Stimulated activated CD8-positive, alpha-beta memory T cell treated with anti-CD3 and anti-CD28 coated beads, Interleukin-7, amount 100 ng/mL, for 1 hour (primary cell): Measurements from ENCODE around the gene CLTCL1.

Experiments
- DNase-seq, 2 donors: peaks; one replicate each; pipeline ENCODE4 v3.0.0-alpha.2; 2020; ENCODE audit warnings: low read depth in 2 of 2

CLTCL1 gene

GRCh38 chr22:19244600-19245352, 46.7 kb downstream of the CLTCL1 start:
- no peak for DNase-seq

GRCh38 chr22:19242699-19243098, 48.8 kb downstream of the CLTCL1 start:
- DNase-seq, result no peak

GRCh38 chr22:19241593-19241906, 50.0 kb downstream of the CLTCL1 start:
- no peak for DNase-seq

- no peak for DNase-seq
Observed at GRCh38 chr22:19240813-19241592, 50.5 kb downstream of the CLTCL1 start.

GRCh38 chr22:19239464-19239863, 52.1 kb downstream of the CLTCL1 start:
- no peak for DNase-seq

- no peak for DNase-seq
Observed at GRCh38 chr22:19238900-19239299, 52.6 kb downstream of the CLTCL1 start.

- DNase-seq, result no peak
Observed at GRCh38 chr22:19235874-19236273, 55.6 kb downstream of the CLTCL1 start.

GRCh38 chr22:19234126-19234896, 57.2 kb downstream of the CLTCL1 start:
- no peak for DNase-seq

- no peak for DNase-seq
Observed at GRCh38 chr22:19233189-19233661, 58.3 kb downstream of the CLTCL1 start.

- no peak for DNase-seq
Observed at GRCh38 chr22:19232623-19233022, 58.9 kb downstream of the CLTCL1 start.

- no peak for DNase-seq
Observed at GRCh38 chr22:19231986-19232385, 59.5 kb downstream of the CLTCL1 start.

GRCh38 chr22:19229600-19229999, 61.9 kb downstream of the CLTCL1 start:
- no peak for DNase-seq

GRCh38 chr22:19228179-19228578, 63.3 kb downstream of the CLTCL1 start:
- DNase-seq, result no peak

- DNase-seq, result no peak
Observed at GRCh38 chr22:19226428-19226827, 65.1 kb downstream of the CLTCL1 start.

GRCh38 chr22:19225560-19225959, 66.0 kb downstream of the CLTCL1 start:
- DNase-seq, result no peak

GRCh38 chr22:19224985-19225384, 66.5 kb downstream of the CLTCL1 start:
- DNase-seq, result no peak

- no peak for DNase-seq
Observed at GRCh38 chr22:19224557-19224956, 67.0 kb downstream of the CLTCL1 start.

GRCh38 chr22:19223617-19224016, 67.9 kb downstream of the CLTCL1 start:
- DNase-seq, result no peak

GRCh38 chr22:19223110-19223509, 68.4 kb downstream of the CLTCL1 start:
- no peak for DNase-seq

- DNase-seq, result no peak
Observed at GRCh38 chr22:19222242-19223005, 69.1 kb downstream of the CLTCL1 start.

- no peak for DNase-seq
Observed at GRCh38 chr22:19220867-19221266, 70.7 kb downstream of the CLTCL1 start.
